HCT116 (cell line): Measurements from ENCODE around the gene SORL1-AS1.

Source experiments
- EGR1 ChIP-seq: IDR thresholded peaks from 2 replicates; pipeline ENCODE4 v1.6.1; 2012; ENCODE audit warnings: low read depth
- POLR2A ChIP-seq: IDR thresholded peaks from 2 replicates; pipeline ENCODE4 v1.7.0; 2011; ENCODE audit warnings: borderline replicate concordance; ENCODE audit not compliant: insufficient read depth, insufficient read length; ENCODE audit errors: extremely low read depth
- POLR2AphosphoS5 ChIP-seq: IDR thresholded peaks from 2 replicates; pipeline ENCODE4 v1.6.1; 2011; ENCODE audit warnings: mild to moderate bottlenecking, low read depth, low read length, moderate library complexity
- RAD21 ChIP-seq: IDR thresholded peaks from 2 replicates; pipeline ENCODE4 v1.6.1; 2012; ENCODE audit warnings: low read depth, mild to moderate bottlenecking
- SIN3A ChIP-seq: IDR thresholded peaks from 2 replicates; pipeline ENCODE4 v1.6.1; 2012; ENCODE audit warnings: low read depth
- SP1 ChIP-seq: IDR thresholded peaks from 2 replicates; pipeline ENCODE4 v1.6.1; 2012; ENCODE audit warnings: low read depth
- TCF7L2 ChIP-seq: IDR thresholded peaks from 2 replicates; pipeline ENCODE4 v1.7.0; 2011; ENCODE audit warnings: borderline replicate concordance, inconsistent platforms; ENCODE audit not compliant: insufficient read depth, insufficient read length; ENCODE audit errors: extremely low read depth
- ZNF274 ChIP-seq: fragments of 200-500 bp; sonication (Bioruptor generic); IDR thresholded peaks from 2 replicates; pipeline ENCODE4 v1.6.1; 2014; ENCODE audit warnings: mild to moderate bottlenecking, low read depth, low read length, inconsistent platforms
- TF ChIP-seq, protein P1 (sequence below), 3 experiments: fragments of 200-600 bp in 1 of 3; sonication (generic) in 1 of 3; IDR thresholded peaks in 2 of 3; conservative IDR thresholded peaks in 1 of 3; 2 replicates each; pipeline ENCODE4 v1.5.1; 2012 to 2017; ENCODE audit warnings: low read depth in 2 of 3, low read length in 2 of 3, antibody characterized with exemption in 1 of 3, borderline replicate concordance in 1 of 3, control low read depth in 1 of 3, mild to moderate bottlenecking in 1 of 3, mixed read lengths in 1 of 3, mixed run types in 1 of 3, moderate library complexity in 1 of 3; ENCODE audit not compliant: insufficient read depth in 1 of 3
- TF ChIP-seq, protein P2 (sequence below): IDR thresholded peaks from 2 replicates; pipeline ENCODE4 v1.6.1; 2011; ENCODE audit warnings: mild to moderate bottlenecking, low read length, moderate library complexity; ENCODE audit not compliant: insufficient replicate concordance; ENCODE audit errors: extremely low read depth

DNA sequence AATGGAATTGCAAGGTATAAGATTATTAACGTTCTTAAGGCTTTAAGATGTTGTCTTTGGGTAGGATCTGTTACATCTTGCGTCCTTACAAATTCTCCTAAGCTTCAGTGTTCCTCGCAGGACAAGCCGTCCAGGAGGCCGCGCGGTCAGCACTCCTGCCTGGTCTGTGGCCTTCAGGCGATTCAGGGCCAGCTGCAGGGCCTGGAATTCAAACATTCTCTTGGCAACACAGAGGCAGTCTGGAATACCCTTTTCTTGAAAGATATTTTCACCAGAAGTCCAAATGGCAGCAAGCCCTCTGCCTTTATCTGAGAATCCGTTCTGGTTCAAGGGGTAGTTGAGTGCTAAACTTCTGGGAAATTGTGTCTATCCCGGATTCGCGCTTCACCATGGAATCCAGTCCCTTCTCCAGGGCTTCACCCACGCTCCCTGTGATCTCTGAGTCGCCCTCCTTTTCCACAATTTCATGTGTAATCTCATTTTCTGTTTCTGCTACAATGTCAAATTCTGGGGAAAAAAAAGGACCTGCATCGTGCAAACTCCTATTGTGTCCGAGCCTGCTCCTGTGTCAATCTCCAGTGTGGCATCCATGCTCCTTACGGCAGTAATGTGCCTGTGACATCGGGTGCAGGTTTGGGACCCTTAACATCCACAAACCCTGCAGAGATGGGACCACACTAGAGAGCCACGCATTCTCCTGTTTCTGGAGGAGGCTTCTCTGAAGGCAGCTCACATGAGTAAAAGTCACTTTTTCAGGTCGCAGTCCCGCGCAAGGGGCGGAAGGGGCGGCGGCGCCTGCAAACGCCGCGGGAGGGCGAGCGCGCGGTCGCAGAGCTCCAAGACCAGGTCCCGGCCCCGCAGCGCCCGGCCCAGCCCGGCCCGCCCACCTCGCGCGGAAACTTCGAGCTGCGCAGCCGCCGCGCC, 26.0 kb downstream of the SORL1-AS1 start:
- no peak for TF ChIP-seq SIN3A
- no peak for TF ChIP-seq RAD21
- TF ChIP-seq, protein P1, sequence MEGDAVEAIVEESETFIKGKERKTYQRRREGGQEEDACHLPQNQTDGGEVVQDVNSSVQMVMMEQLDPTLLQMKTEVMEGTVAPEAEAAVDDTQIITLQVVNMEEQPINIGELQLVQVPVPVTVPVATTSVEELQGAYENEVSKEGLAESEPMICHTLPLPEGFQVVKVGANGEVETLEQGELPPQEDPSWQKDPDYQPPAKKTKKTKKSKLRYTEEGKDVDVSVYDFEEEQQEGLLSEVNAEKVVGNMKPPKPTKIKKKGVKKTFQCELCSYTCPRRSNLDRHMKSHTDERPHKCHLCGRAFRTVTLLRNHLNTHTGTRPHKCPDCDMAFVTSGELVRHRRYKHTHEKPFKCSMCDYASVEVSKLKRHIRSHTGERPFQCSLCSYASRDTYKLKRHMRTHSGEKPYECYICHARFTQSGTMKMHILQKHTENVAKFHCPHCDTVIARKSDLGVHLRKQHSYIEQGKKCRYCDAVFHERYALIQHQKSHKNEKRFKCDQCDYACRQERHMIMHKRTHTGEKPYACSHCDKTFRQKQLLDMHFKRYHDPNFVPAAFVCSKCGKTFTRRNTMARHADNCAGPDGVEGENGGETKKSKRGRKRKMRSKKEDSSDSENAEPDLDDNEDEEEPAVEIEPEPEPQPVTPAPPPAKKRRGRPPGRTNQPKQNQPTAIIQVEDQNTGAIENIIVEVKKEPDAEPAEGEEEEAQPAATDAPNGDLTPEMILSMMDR (IDR thresholded peaks at IDR 0.05 in 2 of 3, conservative IDR thresholded peaks at IDR 0.05 in 1 of 3; ENCODE audit: borderline replicate concordance in 1 of 3, insufficient read depth in 1 of 3, low read depth in 2 of 3, low read length in 2 of 3), result no peak
- TF ChIP-seq POLR2A, result no peak
- TF ChIP-seq POLR2AphosphoS5, result no peak
- TF ChIP-seq, protein P2, sequence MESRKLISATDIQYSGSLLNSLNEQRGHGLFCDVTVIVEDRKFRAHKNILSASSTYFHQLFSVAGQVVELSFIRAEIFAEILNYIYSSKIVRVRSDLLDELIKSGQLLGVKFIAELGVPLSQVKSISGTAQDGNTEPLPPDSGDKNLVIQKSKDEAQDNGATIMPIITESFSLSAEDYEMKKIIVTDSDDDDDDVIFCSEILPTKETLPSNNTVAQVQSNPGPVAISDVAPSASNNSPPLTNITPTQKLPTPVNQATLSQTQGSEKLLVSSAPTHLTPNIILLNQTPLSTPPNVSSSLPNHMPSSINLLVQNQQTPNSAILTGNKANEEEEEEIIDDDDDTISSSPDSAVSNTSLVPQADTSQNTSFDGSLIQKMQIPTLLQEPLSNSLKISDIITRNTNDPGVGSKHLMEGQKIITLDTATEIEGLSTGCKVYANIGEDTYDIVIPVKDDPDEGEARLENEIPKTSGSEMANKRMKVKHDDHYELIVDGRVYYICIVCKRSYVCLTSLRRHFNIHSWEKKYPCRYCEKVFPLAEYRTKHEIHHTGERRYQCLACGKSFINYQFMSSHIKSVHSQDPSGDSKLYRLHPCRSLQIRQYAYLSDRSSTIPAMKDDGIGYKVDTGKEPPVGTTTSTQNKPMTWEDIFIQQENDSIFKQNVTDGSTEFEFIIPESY, result no peak
- no peak for TF ChIP-seq TCF7L2
- TF ChIP-seq SP1, result no peak
- no peak for TF ChIP-seq EGR1
- no peak for TF ChIP-seq ZNF274
